CD4-positive, alpha-beta T cell (primary cell): ENCODE data around the gene PDGFD. TPM values are rescaled to one million over a fixed set of nuclear protein-coding genes. Genes with fewer than 3 reads are reported as not detected.

Experiments used
- ATAC-seq: fragments of 200-7000 bp; cut with Tn5 transposase; one replicate; pipeline ENCODE4 v1.10.0; 2022; ENCODE audit warnings: mild to moderate bottlenecking; ENCODE audit not compliant: poor library complexity
- CTCF ChIA-PET: fragments of 350-600 bp; sonication (Branson Sonifier 250); formaldehyde crosslinking; loops from one replicate; lab custom pipeline; 2021; ENCODE audit warnings: antibody characterized with exemption, inconsistent platforms; lab: Charles Lee
- POLR2A ChIA-PET: fragments of 350-600 bp; sonication (Branson Sonifier 250); formaldehyde crosslinking; loops from one replicate; lab custom pipeline; 2021; ENCODE audit warnings: antibody characterized with exemption, inconsistent platforms; lab: Charles Lee
- DNase-seq, 14 experiments: peaks; one replicate each; pipeline ENCODE4 v3.0.0-alpha.2; 2013 to 2020; ENCODE audit warnings: mixed read lengths in 2 of 14
- H3K27ac ChIP-seq, 2 donors: one replicate each; pipeline versions ENCODE4 v1.5.1 to v1.7.0; 2013; ENCODE audit warnings: low read length in 2 of 2, low read depth in 1 of 2, mild to moderate bottlenecking in 1 of 2
- H3K27me3 ChIP-seq, 2 experiments: 1 replicate in 1 of 2; 2 replicates in 1 of 2; pipeline versions ENCODE4 v1.6.1 to v1.7.0; 2013; ENCODE audit warnings: low read length in 2 of 2, control low read depth in 1 of 2, mild to moderate bottlenecking in 1 of 2, moderate library complexity in 1 of 2; ENCODE audit not compliant: insufficient read depth in 2 of 2, control insufficient read depth in 1 of 2
- H3K36me3 ChIP-seq: one replicate; pipeline ENCODE4 v1.6.1; 2013; ENCODE audit warnings: low read length, control low read depth; ENCODE audit not compliant: insufficient read depth
- H3K4me1 ChIP-seq: one replicate; pipeline ENCODE4 v1.6.1; 2013; ENCODE audit warnings: low read length, control low read depth; ENCODE audit not compliant: insufficient read depth
- H3K4me3 ChIP-seq: one replicate; pipeline ENCODE4 v1.5.1; 2013; ENCODE audit warnings: mild to moderate bottlenecking, low read length, moderate library complexity
- H3K9me3 ChIP-seq, 2 experiments: 1 replicate in 1 of 2; 2 replicates in 1 of 2; pipeline versions ENCODE4 v1.6.1 to v1.7.0; 2013; ENCODE audit warnings: low read length in 2 of 2, mild to moderate bottlenecking in 2 of 2, control low read depth in 1 of 2, moderate library complexity in 1 of 2; ENCODE audit not compliant: control insufficient read depth in 1 of 2, insufficient read depth in 1 of 2
- H3K27ac Mint-ChIP-seq: one replicate; pipeline ENCODE4 v1.8.0; 2020; ENCODE audit warnings: mixed read lengths
- H3K27me3 Mint-ChIP-seq: one replicate; pipeline ENCODE4 v1.8.0; 2021; ENCODE audit warnings: mixed read lengths
- H3K36me3 Mint-ChIP-seq: one replicate; pipeline ENCODE4 v1.8.0; 2021; ENCODE audit warnings: low read depth, mixed read lengths
- H3K4me1 Mint-ChIP-seq: one replicate; pipeline ENCODE4 v1.8.0; 2021; ENCODE audit warnings: low read depth, mixed read lengths
- H3K4me3 Mint-ChIP-seq: one replicate; pipeline ENCODE4 v1.8.0; 2020; ENCODE audit warnings: mild to moderate bottlenecking, mixed read lengths
- H3K9me3 Mint-ChIP-seq: one replicate; pipeline ENCODE4 v1.8.0; 2020; ENCODE audit warnings: mixed read lengths
- CTCF ChIP-seq: fragments of 200-600 bp; IDR thresholded peaks from one replicate; pipeline ENCODE4 v1.8.0; 2022; ENCODE audit warnings: antibody characterized with exemption, mild to moderate bottlenecking
- intact Hi-C, 2 experiments: fragments of 100-400 bp; cut with DNase I in 1 of 2; cut with micrococcal nuclease in 1 of 2; formaldehyde crosslinking; loops; one replicate each; pipeline versions ENCODE4 v1.15.1 to v1.9.0; 2023 to 2025; cut with DNase I, micrococcal nuclease
- total RNA-seq, 174 experiments: library from RNA in 2 of 174; stranded (reverse) in 2 of 174; gene quantifications; one replicate each; pipeline ENCODE4 v1.2.3 and lab custom pipeline; 2021 to 2026

The PDGFD gene
- total RNA-seq, 2 experiments from 2014 or later, result not detected

GRCh38 chr11:103875855-103876510, 288.0 kb downstream of the PDGFD start:
- Histone ChIP-seq H3K4me1 (no peaks in the 10 kb centered on the region), H3K4me3 (no peak overlapping the region), H3K27me3 (no peaks in the 10 kb centered on the region), H3K27ac (no peak overlapping the region), H3K36me3 (no peaks in the 10 kb centered on the region), H3K9me3 (no peaks in the 10 kb centered on the region)
- no peaks in the 10 kb centered on the region for H3K4me1 Mint-ChIP-seq
- H3K27ac Mint-ChIP-seq, result no peak overlapping the region
- no peak overlapping the region for H3K4me3 Mint-ChIP-seq
- DNase-seq (no peak), ATAC-seq (no peak)
- H3K27me3 Mint-ChIP-seq, result no peaks in the 10 kb centered on the region
- H3K36me3 Mint-ChIP-seq, result no peaks in the 10 kb centered on the region
- H3K9me3 Mint-ChIP-seq, result no peaks in the 10 kb centered on the region
- intact Hi-C loops, result no loop called here
- no peak for TF ChIP-seq CTCF
- ChIA-PET POLR2A (no interaction called here), CTCF (no interaction called here)

GRCh38 chr11:103872748-103873147, 291.2 kb downstream of the PDGFD start:
- H3K4me1 Mint-ChIP-seq, result no peaks in the 10 kb centered on the region
- no peaks in the 10 kb centered on the region for H3K36me3 Mint-ChIP-seq
- H3K27me3 ChIP-seq, result no peaks in the 10 kb centered on the region
- peak in 1 of 14 experiments; percentile 17 for DNase-seq
- POLR2A ChIA-PET, result no interaction called here
- H3K36me3 ChIP-seq, result no peaks in the 10 kb centered on the region
- H3K4me3 ChIP-seq, result no peak overlapping the region
- CTCF ChIA-PET, result no interaction called here
- H3K9me3 ChIP-seq, result no peaks in the 10 kb centered on the region
- no peak overlapping the region for H3K27ac ChIP-seq
- H3K9me3 Mint-ChIP-seq, result no peaks in the 10 kb centered on the region
- ATAC-seq, result no peak
- TF ChIP-seq CTCF, result no peak
- intact Hi-C loops, result no loop called here
- no peaks in the 10 kb centered on the region for H3K4me1 ChIP-seq
- no peak overlapping the region for H3K4me3 Mint-ChIP-seq
- H3K27ac Mint-ChIP-seq, result no peak overlapping the region
- H3K27me3 Mint-ChIP-seq, result no peaks in the 10 kb centered on the region

GRCh38 chr11:103871923-103872551, 291.9 kb downstream of the PDGFD start:
- no peaks in the 10 kb centered on the region for H3K27me3 Mint-ChIP-seq
- H3K9me3 Mint-ChIP-seq, result no peaks in the 10 kb centered on the region
- ATAC-seq (no peak), DNase-seq (peak in 1 of 14 experiments; percentile 2)
- Histone ChIP-seq H3K27ac (no peak overlapping the region), H3K4me3 (no peak overlapping the region), H3K4me1 (no peaks in the 10 kb centered on the region), H3K9me3 (no peaks in the 10 kb centered on the region), H3K36me3 (no peaks in the 10 kb centered on the region), H3K27me3 (no peaks in the 10 kb centered on the region)
- H3K4me3 Mint-ChIP-seq, result no peak overlapping the region
- POLR2A ChIA-PET, result no interaction called here
- CTCF ChIA-PET, result no interaction called here
- intact Hi-C loops, result no loop called here
- H3K4me1 Mint-ChIP-seq, result no peaks in the 10 kb centered on the region
- H3K27ac Mint-ChIP-seq, result no peak overlapping the region
- no peaks in the 10 kb centered on the region for H3K36me3 Mint-ChIP-seq
- no peak for TF ChIP-seq CTCF
